Measurements from ENCODE around the gene SLC1A2. TPM values are rescaled to one million over a fixed set of nuclear protein-coding genes. Genes with fewer than 3 reads are reported as not detected.

SLC1A2 gene
- total RNA-seq, 1 donor from 2014 or later: 0.98 TPM

GRCh38 chr11:35265755-35266454 is 153.5 kb downstream of the SLC1A2 start:
- ATAC-seq (no peak), DNase-seq (ENCODE audit: low spot score) (no peak)
- intact Hi-C loops (cut with DNase I): no loop called here

- intact Hi-C loops (cut with DNase I): no loop called here
- DNase-seq (ENCODE audit: low spot score): no peak
- no peak for ATAC-seq
Measured at GRCh38 chr11:35262735-35263134, 156.6 kb downstream of the SLC1A2 start.

DNA sequence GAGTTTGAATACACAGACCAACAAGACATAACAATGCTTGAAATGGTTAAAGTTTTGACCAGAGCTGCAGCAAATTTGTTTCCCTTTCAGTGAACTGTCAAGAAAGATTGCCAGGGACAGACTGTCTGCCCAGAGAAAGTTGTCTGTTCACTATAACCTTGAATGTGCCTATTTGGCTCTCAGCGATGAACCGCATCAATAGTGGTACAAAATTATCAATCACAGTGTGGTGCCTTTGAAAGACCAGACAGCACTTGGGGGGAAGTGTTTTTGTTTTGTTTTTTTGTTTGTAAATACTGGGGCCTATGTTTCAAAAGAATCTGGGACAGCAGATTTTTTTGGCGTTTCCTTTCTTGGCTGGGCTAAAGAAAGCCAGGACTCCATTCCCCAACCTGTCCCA is 157.3 kb downstream of the SLC1A2 start:
- intact Hi-C loops (cut with DNase I): no loop called here
- ATAC-seq: no peak
- DNase-seq (ENCODE audit: low spot score): no peak

- DNase-seq (ENCODE audit: low spot score): no peak
- intact Hi-C loops (cut with DNase I): no loop called here
- ATAC-seq: no peak
Measured at GRCh38 chr11:35261197-35261596, 158.2 kb downstream of the SLC1A2 start.

DNA sequence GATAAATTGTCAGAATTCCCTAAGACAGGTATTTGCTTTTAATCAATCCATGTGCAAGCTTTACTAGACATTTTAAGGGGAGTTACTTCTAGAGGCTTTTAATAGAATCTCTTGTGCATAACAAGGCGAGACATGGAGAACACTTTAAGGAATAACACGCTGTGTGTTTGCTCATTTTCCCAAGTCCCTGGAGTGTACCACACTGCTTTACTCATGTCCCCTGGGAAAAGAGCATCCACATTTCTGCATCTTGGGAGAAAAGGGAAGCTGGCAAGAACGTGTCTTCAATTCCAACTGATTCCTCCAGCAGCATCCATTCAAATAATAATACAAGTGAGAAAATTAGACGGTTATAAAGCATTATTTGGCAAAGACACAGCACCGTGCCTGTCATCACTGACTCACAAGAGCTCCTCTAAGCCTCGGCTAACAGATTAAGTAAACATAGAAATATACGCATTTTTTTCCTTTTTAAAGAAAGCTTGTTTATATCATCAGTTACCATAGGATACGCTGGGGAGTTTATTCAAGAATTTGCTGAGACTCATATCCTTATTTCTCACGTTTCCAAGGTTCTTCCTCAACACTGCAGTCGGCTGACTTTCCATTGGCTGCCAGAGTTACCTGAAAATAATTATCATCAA is 158.9 kb downstream of the SLC1A2 start:
- intact Hi-C loops (cut with DNase I): no loop called here
- ATAC-seq (no peak), DNase-seq (ENCODE audit: low spot score) (no peak)

DNA sequence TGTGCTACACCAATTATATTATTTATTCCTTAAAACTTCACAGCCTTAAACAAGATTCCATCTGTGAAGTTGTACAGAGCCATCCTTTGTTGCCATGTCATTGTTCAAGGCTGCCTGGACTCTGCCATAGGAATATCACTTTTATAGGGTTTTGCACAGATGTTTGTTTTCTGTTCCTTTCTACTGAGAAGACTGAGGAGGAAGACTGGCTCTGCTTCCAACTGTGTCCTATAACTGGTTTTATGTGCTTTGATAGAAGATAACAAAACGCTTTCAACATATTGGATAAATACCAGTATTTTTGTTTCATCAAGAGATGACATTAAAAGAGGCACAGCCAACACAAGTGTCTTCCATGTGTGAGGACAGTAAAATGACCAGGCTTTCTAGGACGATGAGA is 159.8 kb downstream of the SLC1A2 start:
- intact Hi-C loops (cut with DNase I): no loop called here
- ATAC-seq (no peak), DNase-seq (ENCODE audit: low spot score) (no peak)

GRCh38 chr11:35257281-35257680 is 162.1 kb downstream of the SLC1A2 start:
- ATAC-seq: no peak

GRCh38 chr11:35256296-35256695 is 163.1 kb downstream of the SLC1A2 start:
- intact Hi-C loops (cut with DNase I): no loop called here
- no peak for ATAC-seq

More at GRCh38 chr11:35257281-35257680, 162.1 kb downstream of the SLC1A2 start:
- no peak for DNase-seq (ENCODE audit: low spot score)
- intact Hi-C loops (cut with DNase I): no loop called here

GRCh38 chr11:35255514-35255913 is 163.8 kb downstream of the SLC1A2 start:
- ATAC-seq: no peak
- intact Hi-C loops (cut with DNase I): no loop called here
- no peak for DNase-seq (ENCODE audit: low spot score)

More at GRCh38 chr11:35256296-35256695, 163.1 kb downstream of the SLC1A2 start:
- DNase-seq (ENCODE audit: low spot score): no peak

DNA sequence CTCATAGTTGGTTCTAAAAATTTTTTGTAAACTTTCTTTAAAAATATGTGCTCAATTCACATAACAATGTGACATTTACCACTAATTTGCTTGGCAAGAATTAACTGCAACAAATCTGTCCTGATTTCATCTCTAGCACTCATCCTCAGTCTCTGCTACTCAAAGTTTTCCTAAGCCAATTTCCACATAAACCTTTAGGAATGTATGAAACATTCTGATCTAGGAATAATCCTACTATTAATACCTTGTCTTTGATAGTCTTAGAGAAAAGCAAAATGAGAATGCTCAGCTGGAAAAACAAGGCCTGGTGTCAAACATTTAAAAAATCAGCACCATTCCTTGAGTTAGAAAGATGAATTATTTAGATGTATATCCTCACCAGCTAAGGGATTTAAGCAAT is 166.1 kb downstream of the SLC1A2 start:
- ATAC-seq (no peak), DNase-seq (ENCODE audit: low spot score) (no peak)
- intact Hi-C loops (cut with DNase I): no loop called here

DNA sequence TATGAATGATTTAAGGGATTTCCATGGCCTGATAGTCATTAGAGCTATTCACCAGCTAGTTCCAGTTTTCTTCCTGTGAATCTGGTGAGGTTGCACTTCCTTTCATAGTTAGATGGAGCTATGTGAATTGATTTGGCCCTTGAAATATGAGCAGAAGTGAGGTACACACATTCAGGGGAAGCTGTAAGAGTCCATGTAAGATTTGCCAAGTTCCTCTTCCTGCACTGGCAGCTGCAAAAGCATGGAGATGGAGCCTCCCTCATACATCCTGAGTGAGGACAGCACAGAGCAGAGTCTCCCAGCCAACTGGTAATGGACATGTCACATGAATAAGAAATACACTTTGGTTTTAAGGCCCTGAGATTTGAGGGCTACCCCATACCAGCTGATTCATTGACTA is 168.7 kb downstream of the SLC1A2 start:
- DNase-seq (ENCODE audit: low spot score) (no peak), ATAC-seq (no peak)
- intact Hi-C loops (cut with DNase I): no loop called here

DNA sequence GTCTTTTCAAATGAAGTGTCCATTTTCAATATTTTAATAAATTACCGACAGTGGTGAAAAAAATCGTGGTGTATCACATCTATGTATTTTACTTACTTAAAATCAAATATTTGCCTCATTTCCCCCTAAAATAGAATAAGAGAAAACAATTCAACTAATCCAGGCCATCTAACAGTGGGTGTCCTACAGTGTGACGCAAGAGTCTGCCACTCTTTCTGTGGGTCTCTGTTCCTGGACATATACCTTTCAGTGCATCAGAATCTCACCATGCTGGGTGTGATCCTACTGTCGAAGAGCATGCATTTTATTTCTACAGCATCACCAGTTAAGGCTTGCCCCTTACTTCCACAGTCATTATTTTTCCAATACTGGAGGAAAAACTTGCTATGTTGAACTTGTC is 169.2 kb downstream of the SLC1A2 start:
- intact Hi-C loops (cut with DNase I): no loop called here
- DNase-seq (ENCODE audit: low spot score) (no peak), ATAC-seq (no peak)

- ATAC-seq: no peak
- intact Hi-C loops (cut with DNase I): no loop called here
Measured at GRCh38 chr11:35248558-35249323, 170.6 kb downstream of the SLC1A2 start.

GRCh38 chr11:35247863-35248262 is 171.5 kb downstream of the SLC1A2 start:
- intact Hi-C loops (cut with DNase I): no loop called here
- peak; percentile 17 for ATAC-seq
- DNase-seq (ENCODE audit: low spot score): no peak

More at GRCh38 chr11:35248558-35249323, 170.6 kb downstream of the SLC1A2 start:
- no peak for DNase-seq (ENCODE audit: low spot score)

GRCh38 chr11:35247428-35247827 is 171.9 kb downstream of the SLC1A2 start:
- peak; percentile 13 for ATAC-seq
- intact Hi-C loops (cut with DNase I): no loop called here

GRCh38 chr11:35246745-35247144 is 172.6 kb downstream of the SLC1A2 start:
- DNase-seq (ENCODE audit: low spot score) (no peak), ATAC-seq (no peak)
- intact Hi-C loops (cut with DNase I): no loop called here

More at GRCh38 chr11:35247428-35247827, 171.9 kb downstream of the SLC1A2 start:
- DNase-seq (ENCODE audit: low spot score): no peak

GRCh38 chr11:35245786-35246185 is 173.6 kb downstream of the SLC1A2 start:
- ATAC-seq: peak; percentile 30
- no peak for DNase-seq (ENCODE audit: low spot score)
- intact Hi-C loops (cut with DNase I): no loop called here

DNA sequence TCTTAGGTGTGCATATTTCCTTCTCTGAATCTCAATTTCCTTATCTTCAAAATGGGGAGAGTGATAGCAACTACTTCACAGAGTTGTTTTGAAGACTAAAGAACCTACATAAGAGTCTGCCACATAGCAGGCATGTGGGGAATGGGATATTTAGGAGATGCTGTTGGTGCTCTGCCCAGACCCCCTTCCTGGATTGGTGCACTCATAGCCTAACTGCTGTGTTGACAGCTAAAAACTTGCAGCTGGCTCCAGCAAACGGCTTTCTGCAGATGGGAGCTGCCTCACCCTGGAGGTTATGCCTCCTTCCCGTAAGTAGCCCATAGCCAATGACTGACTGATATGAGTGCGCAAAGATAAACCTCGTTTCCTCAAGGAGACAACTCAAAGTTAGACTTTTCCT is 174.3 kb downstream of the SLC1A2 start:
- ATAC-seq (no peak), DNase-seq (ENCODE audit: low spot score) (no peak)
- intact Hi-C loops (cut with DNase I): no loop called here

DNA sequence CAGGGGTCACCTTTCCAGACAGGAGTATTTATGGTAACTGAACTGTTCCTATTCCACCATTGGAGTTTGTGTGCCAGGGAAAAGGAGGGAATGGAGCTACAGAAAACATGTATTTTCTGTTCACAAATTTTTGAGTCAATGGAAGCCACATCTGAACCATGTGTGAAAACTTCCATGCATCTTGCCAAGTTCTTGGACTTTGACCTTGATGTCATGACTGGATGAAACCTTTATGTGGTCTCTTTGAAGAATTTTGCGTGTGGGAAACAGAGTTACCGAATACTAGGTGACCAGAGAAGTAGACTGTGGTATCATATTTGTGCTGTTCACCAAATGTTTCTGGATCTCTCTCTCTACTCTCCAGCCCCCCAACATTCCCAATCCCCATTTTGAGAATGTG is 175.6 kb downstream of the SLC1A2 start:
- ATAC-seq (no peak), DNase-seq (ENCODE audit: low spot score) (no peak)
- intact Hi-C loops (cut with DNase I): no loop called here
